ENCODE data around the gene RELN. TPM values are rescaled to one million over a fixed set of nuclear protein-coding genes. Genes with fewer than 3 reads are reported as not detected.

Gene RELN
- total and polyA plus RNA-seq, 10 of the 15 experiments (the other 5 are each of a cell fraction or from before 2014, with no cell fraction given), result 0.11 to 0.21 TPM; not detected in 8

DNA sequence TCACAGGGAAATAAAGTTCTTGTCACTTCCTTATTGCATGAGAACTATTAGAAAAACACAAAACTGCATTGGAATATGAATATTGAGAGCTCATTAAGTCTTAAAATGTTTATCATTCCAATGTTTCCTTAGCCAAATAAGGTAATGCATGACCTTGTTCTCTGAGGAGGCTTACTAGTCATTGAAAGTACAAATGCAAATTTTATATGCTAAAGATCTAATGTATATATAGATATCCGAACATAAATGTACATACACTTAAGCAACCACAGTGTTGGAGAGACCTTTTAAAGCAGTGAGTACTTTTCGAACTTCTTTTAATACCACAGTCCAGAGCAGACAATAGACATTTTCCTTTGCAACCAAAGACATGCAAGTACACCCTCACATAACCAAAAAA, 96.1 kb downstream of the RELN start:
- Histone ChIP-seq H3K79me2 (ENCODE audit: control insufficient read depth, insufficient read depth, low read length) (no peaks in the 10 kb centered on the region), H3K27me3 (replicated peaks in 1 of 2; ENCODE audit: control insufficient read depth in 2 of 2, insufficient read depth in 2 of 2, low read length in 1 of 2) (no peaks in the 10 kb centered on the region), H3K27ac (ENCODE audit: control insufficient read depth, insufficient read depth) (no peak overlapping the region), H3K9me3 (replicated peaks; ENCODE audit: control insufficient read depth, insufficient read depth, low read length) (no peaks in the 10 kb centered on the region), H3K36me3 (ENCODE audit: control insufficient read depth in 2 of 2, insufficient read depth in 2 of 2, low read length in 1 of 2) (no peaks in the 10 kb centered on the region), H3K4me2 (ENCODE audit: control insufficient read depth, insufficient read depth) (no peak overlapping the region), H3K4me3 (no peak overlapping the region), H3K4me1 (ENCODE audit: control insufficient read depth, insufficient read depth, low read length) (no peaks in the 10 kb centered on the region), H2AFZ (ENCODE audit: control insufficient read depth, low read depth, low read length) (no peak overlapping the region), H4K20me1 (ENCODE audit: control insufficient read depth, insufficient read depth) (no peaks in the 10 kb centered on the region), H3K9ac (ENCODE audit: control insufficient read depth, insufficient read depth, low read length) (no peak overlapping the region)
- BruUV-seq (replicated peaks), result no TSS peak
- intact Hi-C loops (cut with micrococcal nuclease; ENCODE audit: unreplicated experiment) (no loop called here), in situ Hi-C loops (cut with MboI) (no loop called here)
- ChIA-PET RAD21 (ENCODE audit: unreplicated experiment) (no interaction called here), CTCF (no interaction called here), POLR2A (interaction anchor here (0.6 kb wide), 1 partner anchor 778 kb away, joined by 4 read pairs; no protein-coding TSS in a partner anchor), SMC1A (ENCODE audit: uncharacterized antibody, unreplicated experiment) (no interaction called here)
- 22% methylated on average over 2 of the region's 2 CpGs for WGBS (ENCODE audit: insufficient coverage, insufficient replicate concordance, low lambda C conversion rate, missing lambda C conversion rate)
- no peak for FAIRE-seq
- TF ChIP-seq, protein P1, sequence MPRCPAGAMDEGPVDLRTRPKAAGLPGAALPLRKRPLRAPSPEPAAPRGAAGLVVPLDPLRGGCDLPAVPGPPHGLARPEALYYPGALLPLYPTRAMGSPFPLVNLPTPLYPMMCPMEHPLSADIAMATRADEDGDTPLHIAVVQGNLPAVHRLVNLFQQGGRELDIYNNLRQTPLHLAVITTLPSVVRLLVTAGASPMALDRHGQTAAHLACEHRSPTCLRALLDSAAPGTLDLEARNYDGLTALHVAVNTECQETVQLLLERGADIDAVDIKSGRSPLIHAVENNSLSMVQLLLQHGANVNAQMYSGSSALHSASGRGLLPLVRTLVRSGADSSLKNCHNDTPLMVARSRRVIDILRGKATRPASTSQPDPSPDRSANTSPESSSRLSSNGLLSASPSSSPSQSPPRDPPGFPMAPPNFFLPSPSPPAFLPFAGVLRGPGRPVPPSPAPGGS (IDR thresholded peaks at IDR 0.05; ENCODE audit: borderline replicate concordance, insufficient read depth, low read depth, low read length, poor library complexity, severe bottlenecking), result no peak
- no peak for DNase-seq (ENCODE audit: low read depth, low spot score)
- ATAC-seq, result no peak

DNA sequence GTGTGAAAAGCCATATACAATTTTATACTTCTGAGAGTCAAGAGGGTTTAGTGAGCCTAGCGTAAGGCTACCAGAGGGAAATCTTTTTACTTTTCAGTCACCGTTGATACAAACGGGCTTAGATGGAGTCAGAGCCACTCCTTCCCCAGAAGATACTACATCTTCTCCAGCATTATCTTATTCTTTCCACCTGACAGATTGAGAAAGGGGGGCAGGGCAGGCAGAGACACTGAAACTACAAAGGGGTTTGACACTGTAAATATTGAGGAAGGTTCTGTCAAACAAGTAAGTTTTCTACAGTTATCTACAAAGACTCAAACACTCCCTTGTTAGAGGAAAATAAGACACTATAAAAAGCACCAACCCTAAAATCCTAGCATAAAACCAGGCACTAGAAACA, 100.0 kb downstream of the RELN start:
- no TSS peak for BruUV-seq (replicated peaks)
- CTCF ChIA-PET, result no interaction called here
- SMC1A ChIA-PET (ENCODE audit: uncharacterized antibody, unreplicated experiment), result no interaction called here
- FAIRE-seq (no peak), ATAC-seq (no peak), DNase-seq (ENCODE audit: low read depth, low spot score) (no peak)
- Histone ChIP-seq H3K36me3 (ENCODE audit: control insufficient read depth in 2 of 2, insufficient read depth in 2 of 2, low read length in 1 of 2) (no peaks in the 10 kb centered on the region), H4K20me1 (ENCODE audit: control insufficient read depth, insufficient read depth) (no peaks in the 10 kb centered on the region), H2AFZ (ENCODE audit: control insufficient read depth, low read depth, low read length) (no peak overlapping the region), H3K4me2 (ENCODE audit: control insufficient read depth, insufficient read depth) (no peak overlapping the region), H3K4me1 (ENCODE audit: control insufficient read depth, insufficient read depth, low read length) (no peaks in the 10 kb centered on the region), H3K79me2 (ENCODE audit: control insufficient read depth, insufficient read depth, low read length) (no peaks in the 10 kb centered on the region), H3K9ac (ENCODE audit: control insufficient read depth, insufficient read depth, low read length) (no peak overlapping the region), H3K27ac (ENCODE audit: control insufficient read depth, insufficient read depth) (no peak overlapping the region), H3K4me3 (no peak overlapping the region), H3K9me3 (replicated peaks; ENCODE audit: control insufficient read depth, insufficient read depth, low read length) (no peaks in the 10 kb centered on the region), H3K27me3 (replicated peaks in 1 of 2; ENCODE audit: control insufficient read depth in 2 of 2, insufficient read depth in 2 of 2, low read length in 1 of 2) (no peaks in the 10 kb centered on the region)
- TF ChIP-seq PAX5 (IDR thresholded peaks at IDR 0.05; ENCODE audit: borderline replicate concordance, low read depth, low read length), result no peak
- TF ChIP-seq PML (IDR thresholded peaks at IDR 0.05; ENCODE audit: low read length), result no peak
- RAD21 ChIA-PET (ENCODE audit: unreplicated experiment), result no interaction called here
- 13% methylated on average over 3 of the region's 3 CpGs for WGBS (ENCODE audit: insufficient coverage, insufficient replicate concordance, low lambda C conversion rate, missing lambda C conversion rate)
- in situ Hi-C loops (cut with MboI) (no loop called here), intact Hi-C loops (cut with micrococcal nuclease; ENCODE audit: unreplicated experiment) (no loop called here)
- POLR2A ChIA-PET, result no interaction called here

All from GM12878 (cell line).